SK-N-MC (cell line): ENCODE data around the gene EHD3.

Experiments used
- DNase-seq: peaks from one replicate; pipeline ENCODE4 v3.0.0-alpha.2; 2011; ENCODE audit warnings: low read depth, low spot score
- H3K27ac ChIP-seq: fragments of 200-600 bp; sonication (generic); 2 replicates; pipeline ENCODE4 v1.5.1; 2016; ENCODE audit warnings: mixed run types
- H3K36me3 ChIP-seq: fragments of 200-600 bp; sonication (generic); 2 replicates; pipeline ENCODE4 v1.6.1; 2017; ENCODE audit warnings: antibody characterized with exemption, low read length, mixed read lengths; ENCODE audit not compliant: insufficient read depth
- H3K4me3 ChIP-seq: fragments of 200-600 bp; sonication (generic); 2 replicates; pipeline ENCODE4 v1.5.1; 2016
- H3K9ac ChIP-seq: fragments of 200-600 bp; sonication (generic); 2 replicates; pipeline ENCODE4 v1.8.0; 2017; ENCODE audit warnings: mixed run types, mixed read lengths; ENCODE audit not compliant: insufficient read length
- H3K9me3 ChIP-seq: fragments of 200-600 bp; sonication (generic); 2 replicates; pipeline ENCODE4 v1.6.1; 2017; ENCODE audit warnings: low read depth, mild to moderate bottlenecking, antibody characterized with exemption, low read length, moderate library complexity, mixed read lengths
- EZH2 ChIP-seq: fragments of 200-600 bp; sonication (generic); IDR thresholded peaks from one replicate; pipeline ENCODE4 v1.6.1; 2017; ENCODE audit warnings: antibody characterized with exemption
- FOXP2 ChIP-seq: optimal IDR thresholded peaks from 2 replicates; pipeline ENCODE3; 2011; ENCODE audit warnings: mild to moderate bottlenecking, moderate library complexity; ENCODE audit not compliant: insufficient read depth; ENCODE audit errors: extremely low read length, control extremely low read depth
- POLR2AphosphoS5 ChIP-seq: IDR thresholded peaks from 2 replicates; pipeline ENCODE4 v1.6.1; 2012; ENCODE audit warnings: mild to moderate bottlenecking, low read depth, low read length, borderline replicate concordance

EHD3 gene

DNA sequence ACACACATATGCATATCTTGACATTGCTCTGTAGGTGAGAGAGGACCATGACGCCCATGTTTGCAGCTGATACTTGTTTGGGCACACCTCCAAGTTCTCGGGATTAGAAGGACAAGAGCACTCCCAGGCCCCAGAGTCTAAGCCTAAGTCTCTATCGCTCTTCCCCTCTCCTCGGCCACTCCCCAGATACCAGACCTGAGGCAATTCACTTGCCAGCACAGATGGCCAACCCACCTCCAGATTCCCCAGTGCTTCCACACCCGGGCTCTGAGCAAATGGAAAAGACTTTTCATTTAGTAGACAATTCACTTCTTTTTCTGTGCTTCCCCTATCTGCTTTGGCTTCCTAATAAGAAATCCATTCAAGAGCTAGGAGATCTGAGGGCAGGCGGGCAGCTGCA, 32.9 kb downstream of the EHD3 start:
- TF ChIP-seq POLR2AphosphoS5 (no peak), FOXP2 (no peak), EZH2 (no peak)
- Histone ChIP-seq H3K4me3 (no peak overlapping the region), H3K27ac (no peak overlapping the region), H3K9me3 (no peaks in the 10 kb centered on the region), H3K36me3 (no peaks in the 10 kb centered on the region), H3K9ac (no peak overlapping the region)
- no peak for DNase-seq

DNA sequence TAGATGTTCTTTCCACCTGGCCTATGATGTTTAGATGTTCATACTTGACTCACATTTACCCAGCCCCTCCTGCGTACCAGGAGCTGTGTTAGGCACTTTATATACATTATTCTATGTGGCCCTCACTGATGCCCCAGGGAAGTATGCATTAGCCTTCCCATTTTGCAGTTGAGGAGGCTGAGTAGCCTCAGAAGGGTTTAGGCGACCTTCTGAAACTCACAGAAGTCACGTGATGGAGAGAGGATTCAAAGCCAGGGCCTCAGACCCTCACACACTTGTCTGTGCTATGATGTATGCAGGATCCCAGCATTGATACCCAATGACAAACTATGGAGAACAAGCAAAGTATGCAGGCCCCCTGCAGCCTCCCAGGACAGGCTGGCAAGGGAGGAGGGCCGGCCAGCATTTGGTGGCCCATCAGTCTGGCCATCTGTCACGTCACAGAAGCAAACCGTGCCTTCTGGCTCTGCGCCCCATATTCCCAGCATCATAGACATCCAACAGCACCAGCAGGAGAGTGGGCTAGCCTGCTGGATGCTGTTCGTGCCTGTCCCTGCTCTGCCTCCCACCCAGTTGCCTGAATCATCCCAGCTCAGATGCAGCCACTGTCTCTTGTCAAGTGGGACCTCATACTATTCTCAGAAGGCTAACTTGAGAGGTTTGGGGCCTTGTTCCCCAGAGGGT, 33.6 kb downstream of the EHD3 start:
- H3K9ac ChIP-seq: no peak overlapping the region
- TF ChIP-seq POLR2AphosphoS5: no peak
- TF ChIP-seq EZH2: no peak
- TF ChIP-seq FOXP2: no peak
- DNase-seq: no peak
- no peak overlapping the region for H3K27ac ChIP-seq
- no peak overlapping the region for H3K4me3 ChIP-seq
- H3K9me3 ChIP-seq: no peaks in the 10 kb centered on the region
- H3K36me3 ChIP-seq: no peaks in the 10 kb centered on the region

DNA sequence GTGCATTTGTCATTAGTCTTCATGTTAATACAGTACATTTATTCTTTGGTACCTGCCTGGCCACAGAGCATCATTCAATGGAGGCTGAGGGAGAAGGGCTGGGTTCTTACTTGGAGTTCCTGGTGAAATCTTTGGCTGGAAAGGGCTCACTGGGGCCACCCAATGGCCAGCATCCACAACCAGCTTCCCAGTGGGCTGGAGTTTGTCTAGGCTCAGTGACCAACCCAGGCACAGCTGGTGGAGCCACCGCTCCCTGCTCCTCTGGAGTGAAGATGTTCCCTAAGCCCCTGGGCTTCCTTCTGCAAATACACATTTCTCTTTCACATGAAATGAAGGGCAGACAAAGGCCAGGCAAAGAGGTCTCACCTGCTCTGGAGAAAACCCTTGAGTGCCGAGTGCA, 34.4 kb downstream of the EHD3 start:
- H3K9me3 ChIP-seq: no peaks in the 10 kb centered on the region
- no peak for TF ChIP-seq EZH2
- no peak overlapping the region for H3K4me3 ChIP-seq
- H3K36me3 ChIP-seq: no peaks in the 10 kb centered on the region
- H3K9ac ChIP-seq: no peak overlapping the region
- no peak for DNase-seq
- H3K27ac ChIP-seq: no peak overlapping the region

DNA sequence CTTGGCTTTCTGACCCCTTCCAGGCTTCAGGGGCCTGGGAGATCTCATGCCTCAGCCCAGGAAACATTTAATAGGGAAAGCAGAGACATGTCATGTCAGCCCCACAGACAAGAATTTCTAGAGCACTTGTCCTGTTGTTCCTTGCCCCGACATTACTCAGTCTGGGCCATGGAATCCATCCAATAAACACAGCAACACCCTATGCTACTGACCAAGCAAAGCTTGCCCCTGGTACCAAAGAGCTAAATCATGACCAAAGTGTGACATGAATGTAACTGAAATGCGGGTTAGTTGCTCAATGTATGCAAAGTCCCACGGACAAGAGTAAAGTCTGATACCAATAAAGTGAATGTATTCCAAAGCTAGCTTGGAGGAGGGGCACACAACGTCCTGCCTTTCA, 35.1 kb downstream of the EHD3 start:
- no peaks in the 10 kb centered on the region for H3K36me3 ChIP-seq
- no peak overlapping the region for H3K4me3 ChIP-seq
- H3K9ac ChIP-seq: no peak overlapping the region
- H3K27ac ChIP-seq: no peak overlapping the region
- DNase-seq: no peak
- no peak for TF ChIP-seq POLR2AphosphoS5
- TF ChIP-seq FOXP2: no peak
- TF ChIP-seq EZH2: no peak
- no peaks in the 10 kb centered on the region for H3K9me3 ChIP-seq

DNA sequence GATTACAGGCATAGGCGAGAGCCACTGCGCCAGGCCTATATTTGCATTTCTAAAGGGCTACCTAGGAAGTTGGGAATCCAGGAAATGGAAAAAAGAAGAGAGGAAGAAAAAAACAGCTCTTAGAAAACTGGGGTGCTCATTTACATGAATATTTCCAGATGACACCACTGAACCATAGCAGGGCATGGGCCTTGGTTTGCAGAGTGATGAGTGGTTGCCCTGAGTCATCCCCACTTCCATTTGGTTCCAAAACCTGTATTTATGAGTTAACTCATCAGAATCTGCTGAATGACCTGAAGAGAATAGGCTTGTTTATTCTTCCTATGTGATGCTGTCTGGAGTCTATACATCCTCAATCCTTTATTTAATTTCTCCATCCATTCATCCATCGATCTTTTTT, 36.2 kb downstream of the EHD3 start:
- Histone ChIP-seq H3K9me3 (no peaks in the 10 kb centered on the region), H3K4me3 (no peak overlapping the region), H3K27ac (no peak overlapping the region), H3K36me3 (no peaks in the 10 kb centered on the region), H3K9ac (no peak overlapping the region)
- no peak for DNase-seq
- TF ChIP-seq EZH2: no peak
- no peak for TF ChIP-seq POLR2AphosphoS5
- no peak for TF ChIP-seq FOXP2

DNA sequence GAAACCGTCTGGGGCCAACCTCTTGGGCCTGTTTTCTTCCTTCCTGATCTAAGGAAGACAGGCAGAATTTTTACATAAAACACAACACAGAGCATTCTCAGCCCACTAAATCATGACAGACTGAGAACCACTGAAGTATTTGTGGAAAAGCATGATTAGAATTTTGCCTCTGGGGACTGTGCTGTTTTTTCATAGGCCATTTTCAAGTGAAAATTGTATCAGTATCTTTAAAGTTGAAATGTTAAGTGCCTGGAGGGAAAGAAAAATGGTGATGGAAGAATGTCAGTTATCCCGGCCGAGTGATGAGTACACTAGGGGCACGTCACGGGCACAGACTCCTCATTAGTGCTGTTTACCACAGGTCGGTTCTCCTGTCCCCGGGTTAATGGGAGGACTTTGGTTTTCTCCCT, 36.9 kb downstream of the EHD3 start:
- H3K9me3 ChIP-seq: no peaks in the 10 kb centered on the region
- no peak overlapping the region for H3K9ac ChIP-seq
- TF ChIP-seq EZH2 (no peak), POLR2AphosphoS5 (no peak), FOXP2 (no peak)
- no peak overlapping the region for H3K27ac ChIP-seq
- H3K36me3 ChIP-seq: no peaks in the 10 kb centered on the region
- no peak overlapping the region for H3K4me3 ChIP-seq
- DNase-seq: no peak

DNA sequence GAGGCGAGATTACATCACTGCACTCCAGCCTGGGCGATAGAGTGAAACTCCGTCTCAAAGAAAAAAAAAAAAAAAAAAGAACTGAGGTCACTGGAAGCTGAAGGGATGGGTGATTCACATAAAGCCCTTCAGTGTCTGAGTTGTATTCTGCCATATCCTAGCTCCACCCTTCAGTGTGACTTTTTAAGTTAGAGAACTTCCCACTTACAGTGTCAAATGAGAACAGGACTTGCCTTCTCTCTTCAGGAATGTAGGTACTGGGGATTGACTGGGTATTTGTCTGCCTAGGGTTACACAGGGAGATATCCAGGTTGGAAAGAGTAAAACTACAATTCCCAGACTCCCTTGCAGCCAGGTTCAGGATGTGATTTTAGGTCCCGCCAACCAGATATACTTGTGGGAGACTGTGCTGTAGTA, 37.9 kb downstream of the EHD3 start:
- H3K4me3 ChIP-seq: no peak overlapping the region
- no peak overlapping the region for H3K9ac ChIP-seq
- no peaks in the 10 kb centered on the region for H3K36me3 ChIP-seq
- no peak overlapping the region for H3K27ac ChIP-seq
- no peak for DNase-seq
- TF ChIP-seq FOXP2: no peak
- TF ChIP-seq POLR2AphosphoS5: no peak
- no peak for TF ChIP-seq EZH2
- H3K9me3 ChIP-seq: no peaks in the 10 kb centered on the region

DNA sequence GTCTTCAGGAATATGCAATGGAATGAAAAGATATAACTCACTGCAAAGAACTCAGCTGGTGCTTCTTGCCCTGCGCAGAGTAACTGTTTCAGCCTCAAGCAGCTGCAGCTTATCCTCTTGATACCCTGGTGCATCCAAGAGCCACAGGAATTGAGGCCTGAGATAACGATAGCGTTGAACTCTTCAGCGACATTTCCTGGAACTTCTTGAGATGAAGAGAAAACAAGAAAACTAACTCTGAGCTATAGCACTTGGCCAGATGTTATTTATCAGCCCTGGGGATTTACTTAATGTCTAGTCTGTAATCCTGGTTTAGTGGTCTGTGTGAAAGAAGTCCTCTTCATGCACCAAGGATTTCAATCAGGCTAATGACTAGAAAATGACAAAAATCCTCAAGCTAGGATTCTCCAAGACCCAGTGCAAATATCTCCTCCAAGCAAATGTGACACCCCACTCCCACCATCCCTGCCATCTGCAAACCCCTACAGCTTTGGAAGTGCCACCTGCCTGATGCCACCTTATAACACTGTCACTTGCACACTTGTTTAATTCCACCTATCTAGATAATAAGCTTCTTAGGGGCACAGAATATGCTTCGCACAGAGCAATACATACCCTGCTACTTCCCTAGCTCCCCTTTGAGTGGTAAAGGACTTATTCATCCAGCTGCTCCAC, 40.6 kb downstream of the EHD3 start:
- TF ChIP-seq EZH2 (no peak), FOXP2 (no peak), POLR2AphosphoS5 (no peak)
- Histone ChIP-seq H3K9me3 (no peaks in the 10 kb centered on the region), H3K9ac (no peak overlapping the region), H3K27ac (no peak overlapping the region), H3K4me3 (no peak overlapping the region), H3K36me3 (no peaks in the 10 kb centered on the region)
- no peak for DNase-seq

DNA sequence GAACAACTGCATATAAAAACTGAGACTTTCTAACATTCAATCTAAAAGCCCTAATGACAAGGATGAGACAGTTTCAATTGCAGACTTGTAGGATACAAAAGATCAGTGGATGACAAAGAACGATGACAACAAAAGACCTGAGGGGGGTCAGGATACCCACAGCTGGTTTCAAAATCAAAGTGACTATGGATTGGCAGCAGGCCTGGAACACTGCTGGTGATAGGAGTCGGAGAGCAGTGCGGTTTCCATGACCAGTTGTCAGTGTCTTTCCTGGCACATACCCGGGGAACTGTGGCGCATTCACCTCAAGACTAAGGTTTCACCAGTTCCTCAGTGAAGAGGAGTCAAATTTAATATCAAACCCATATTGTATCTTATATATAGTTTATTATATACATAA, 42.0 kb downstream of the EHD3 start:
- TF ChIP-seq EZH2: no peak
- TF ChIP-seq FOXP2: no peak
- TF ChIP-seq POLR2AphosphoS5: no peak
- DNase-seq: no peak
- no peaks in the 10 kb centered on the region for H3K36me3 ChIP-seq
- H3K4me3 ChIP-seq: no peak overlapping the region
- H3K9me3 ChIP-seq: no peaks in the 10 kb centered on the region
- no peak overlapping the region for H3K9ac ChIP-seq
- H3K27ac ChIP-seq: no peak overlapping the region
